K562 (cell line): Measurements from ENCODE around the gene ZNF655.
"Not testable (repeated sequence)": the region's sequence is repeated elsewhere in the genome, so short reads cannot be mapped to it uniquely, and the experiment has no call there.

Experiments
- HLTF ChIP-seq: fragments of 450-650 bp; IDR thresholded peaks from 2 replicates; pipeline ENCODE4 v1.6.1; 2016
- ZFP91 ChIP-seq: sonication (generic); formaldehyde crosslinking; IDR thresholded peaks from 2 replicates; pipeline ENCODE4 v1.8.0; 2022; ENCODE audit warnings: mild to moderate bottlenecking, missing genetic modification reagents
- ZNF592 ChIP-seq: fragments of 450-650 bp; IDR thresholded peaks from 2 replicates; pipeline ENCODE4 v1.6.1; 2017; ENCODE audit warnings: antibody characterized with exemption, mild to moderate bottlenecking
- ZNF639 ChIP-seq, 2 experiments: fragments of 200-800 bp in 1 of 2; sonication (Bioruptor generic) in 1 of 2; sonication (generic) in 1 of 2; formaldehyde crosslinking in 1 of 2; IDR thresholded peaks in 1 of 2; conservative IDR thresholded peaks in 1 of 2; 2 replicates each; pipeline versions ENCODE4 v1.5.0 to v1.6.1; 2016 to 2020; ENCODE audit warnings: missing compliant biosample characterization in 1 of 2, missing genetic modification characterization in 1 of 2, missing genetic modification reagents in 1 of 2
- ZSCAN32 ChIP-seq: fragments of 450-650 bp; formaldehyde crosslinking; IDR thresholded peaks from 2 replicates; pipeline ENCODE4 v1.4.0; 2020; ENCODE audit warnings: mild to moderate bottlenecking, moderate library complexity

DNA sequence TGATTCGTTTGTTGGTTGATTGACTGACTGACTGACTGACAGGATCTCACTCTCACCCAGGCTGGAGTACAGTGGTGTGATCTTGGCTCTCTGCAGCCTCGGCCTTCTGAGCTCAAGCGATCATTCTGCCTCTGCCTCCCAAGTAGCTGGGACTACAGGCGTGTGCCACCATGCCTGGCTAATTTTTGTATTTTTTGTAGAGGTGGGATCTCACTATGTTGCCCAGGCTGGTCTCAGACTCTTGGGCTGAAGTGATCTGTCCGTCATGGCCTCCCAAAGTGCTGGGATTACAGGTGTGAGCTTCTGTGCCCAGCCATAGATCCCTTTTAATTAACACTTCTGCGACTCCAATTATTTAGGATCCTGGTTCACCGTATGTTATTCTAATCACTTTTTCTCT, 10.3 kb downstream of the ZNF655 start:
- TF ChIP-seq HLTF; ZNF639 (CRISPR knock-in tag; conservative IDR thresholded peaks at IDR 0.05 in 1 of 2, IDR thresholded peaks at IDR 0.05 in 1 of 2); ZSCAN32 (CRISPR knock-in tag); ZFP91 (CRISPR knock-in tag); ZNF592: not testable (repeated sequence)
